Measurements from ENCODE around the gene CSNK1G2.

CSNK1G2 gene

GRCh38 chr19:1943661-1944087 lies 2.7 kb downstream of the CSNK1G2 start:
- no peak for DNase-seq (ENCODE audit: low read depth, low spot score)
- H3K27ac ChIP-seq = no peak overlapping the region
- H3K9me3 ChIP-seq (ENCODE audit: low read depth, low read length) = no peaks in the 10 kb centered on the region
- H3K4me3 ChIP-seq = peak overlapping the region; percentile 93
- TF ChIP-seq FOXP2 (optimal IDR thresholded peaks at IDR 0.05; ENCODE audit: control extremely low read depth, extremely low read length, insufficient read depth) (no peak), POLR2AphosphoS5 (IDR thresholded peaks at IDR 0.05; ENCODE audit: borderline replicate concordance, low read depth, low read length) (no peak), EZH2 (IDR thresholded peaks at IDR 0.05) (no peak)
- H3K9ac ChIP-seq (ENCODE audit: insufficient read length) = peak overlapping the region; percentile 23
- peaks cover 1% of the 10 kb centered on the region; the same call in 1 of the 2 replicates for H3K36me3 ChIP-seq (ENCODE audit: insufficient read depth, low read length)

- no peak for DNase-seq (ENCODE audit: low read depth, low spot score)
- Histone ChIP-seq H3K9ac (ENCODE audit: insufficient read length) (no peak overlapping the region), H3K36me3 (ENCODE audit: insufficient read depth, low read length) (peaks cover 3% of the 10 kb centered on the region; the same call in 1 of the 2 replicates), H3K27ac (no peak overlapping the region), H3K9me3 (ENCODE audit: low read depth, low read length) (no peaks in the 10 kb centered on the region), H3K4me3 (no peak overlapping the region)
- TF ChIP-seq EZH2 (IDR thresholded peaks at IDR 0.05) (no peak), FOXP2 (optimal IDR thresholded peaks at IDR 0.05; ENCODE audit: control extremely low read depth, extremely low read length, insufficient read depth) (no peak), POLR2AphosphoS5 (IDR thresholded peaks at IDR 0.05; ENCODE audit: borderline replicate concordance, low read depth, low read length) (no peak)
Measured at GRCh38 chr19:1944088-1944915, 3.3 kb downstream of the CSNK1G2 start.

- no peak overlapping the region for H3K9ac ChIP-seq (ENCODE audit: insufficient read length)
- H3K9me3 ChIP-seq (ENCODE audit: low read depth, low read length) = no peaks in the 10 kb centered on the region
- H3K36me3 ChIP-seq (ENCODE audit: insufficient read depth, low read length) = peaks cover 7% of the 10 kb centered on the region; the same call in 1 of the 2 replicates
- no peak overlapping the region for H3K4me3 ChIP-seq
- TF ChIP-seq EZH2 (IDR thresholded peaks at IDR 0.05) (no peak), FOXP2 (optimal IDR thresholded peaks at IDR 0.05; ENCODE audit: control extremely low read depth, extremely low read length, insufficient read depth) (no peak), POLR2AphosphoS5 (IDR thresholded peaks at IDR 0.05; ENCODE audit: borderline replicate concordance, low read depth, low read length) (no peak)
- no peak overlapping the region for H3K27ac ChIP-seq
- DNase-seq (ENCODE audit: low read depth, low spot score) = no peak
Measured at GRCh38 chr19:1944916-1945561, 4.1 kb downstream of the CSNK1G2 start.

GRCh38 chr19:1945899-1946298 lies 4.9 kb downstream of the CSNK1G2 start:
- Histone ChIP-seq H3K4me3 (no peak overlapping the region), H3K9me3 (ENCODE audit: low read depth, low read length) (no peaks in the 10 kb centered on the region), H3K27ac (no peak overlapping the region), H3K9ac (ENCODE audit: insufficient read length) (no peak overlapping the region), H3K36me3 (ENCODE audit: insufficient read depth, low read length) (peaks cover 7% of the 10 kb centered on the region; the same call in 1 of the 2 replicates)
- no peak for TF ChIP-seq EZH2 (IDR thresholded peaks at IDR 0.05)
- DNase-seq (ENCODE audit: low read depth, low spot score) = no peak

GRCh38 chr19:1947651-1948209 lies 6.8 kb downstream of the CSNK1G2 start:
- no peak for DNase-seq (ENCODE audit: low read depth, low spot score)
- H3K9ac ChIP-seq (ENCODE audit: insufficient read length) = no peak overlapping the region
- H3K4me3 ChIP-seq = no peak overlapping the region

GRCh38 chr19:1949304-1950101 lies 8.5 kb downstream of the CSNK1G2 start:
- H3K4me3 ChIP-seq = no peak overlapping the region
- no peak for DNase-seq (ENCODE audit: low read depth, low spot score)
- no peaks in the 10 kb centered on the region for H3K9me3 ChIP-seq (ENCODE audit: low read depth, low read length)
- H3K9ac ChIP-seq (ENCODE audit: insufficient read length) = no peak overlapping the region
- H3K36me3 ChIP-seq (ENCODE audit: insufficient read depth, low read length) = peaks cover 7% of the 10 kb centered on the region; the same call in 1 of the 2 replicates
- no peak for TF ChIP-seq POLR2AphosphoS5 (IDR thresholded peaks at IDR 0.05; ENCODE audit: borderline replicate concordance, low read depth, low read length)
- TF ChIP-seq EZH2 (IDR thresholded peaks at IDR 0.05) = no peak
- TF ChIP-seq FOXP2 (optimal IDR thresholded peaks at IDR 0.05; ENCODE audit: control extremely low read depth, extremely low read length, insufficient read depth) = no peak
- no peak overlapping the region for H3K27ac ChIP-seq

More at GRCh38 chr19:1947651-1948209, 6.8 kb downstream of the CSNK1G2 start:
- Histone ChIP-seq H3K27ac (no peak overlapping the region), H3K36me3 (ENCODE audit: insufficient read depth, low read length) (peaks cover 7% of the 10 kb centered on the region; the same call in 1 of the 2 replicates), H3K9me3 (ENCODE audit: low read depth, low read length) (no peaks in the 10 kb centered on the region)
- TF ChIP-seq FOXP2 (optimal IDR thresholded peaks at IDR 0.05; ENCODE audit: control extremely low read depth, extremely low read length, insufficient read depth) (no peak), POLR2AphosphoS5 (IDR thresholded peaks at IDR 0.05; ENCODE audit: borderline replicate concordance, low read depth, low read length) (no peak)

GRCh38 chr19:1950640-1951039 lies 9.7 kb downstream of the CSNK1G2 start:
- H3K4me3 ChIP-seq = no peak overlapping the region
- TF ChIP-seq EZH2 (IDR thresholded peaks at IDR 0.05) (no peak), POLR2AphosphoS5 (IDR thresholded peaks at IDR 0.05; ENCODE audit: borderline replicate concordance, low read depth, low read length) (no peak), FOXP2 (optimal IDR thresholded peaks at IDR 0.05; ENCODE audit: control extremely low read depth, extremely low read length, insufficient read depth) (no peak)
- DNase-seq (ENCODE audit: low read depth, low spot score) = no peak
- peaks cover 7% of the 10 kb centered on the region; the same call in 1 of the 2 replicates for H3K36me3 ChIP-seq (ENCODE audit: insufficient read depth, low read length)
- H3K9me3 ChIP-seq (ENCODE audit: low read depth, low read length) = no peaks in the 10 kb centered on the region
- no peak overlapping the region for H3K9ac ChIP-seq (ENCODE audit: insufficient read length)
- no peak overlapping the region for H3K27ac ChIP-seq

All from SK-N-MC (cell line).